ENCODE data around the gene PRPF6. TPM values are rescaled to one million over a fixed set of nuclear protein-coding genes. Genes with fewer than 3 reads are reported as not detected.
A peak's percentile ranks its signal among the peaks of the same experiment; 100 is the strongest.

PRPF6 gene
- total RNA-seq, 3 donors from 2014 or later = 95.9 to 101 (median 98.7) TPM

GRCh38 chr20:63942250-63942951 is 38.5 kb upstream of the PRPF6 start:
- DNase-seq = no peak
- no peaks in the 10 kb centered on the region for H3K9me3 Mint-ChIP-seq
- peak in 1 of 2 donors; percentile 19 for ATAC-seq
- H3K27me3 Mint-ChIP-seq (ENCODE audit: low read depth) = no peaks in the 10 kb centered on the region
- H3K4me1 Mint-ChIP-seq (ENCODE audit: low read depth) = peaks cover 23% of the 10 kb centered on the region
- H3K36me3 Mint-ChIP-seq (ENCODE audit: insufficient read depth) = peaks cover 10% of the 10 kb centered on the region
- no peak overlapping the region for H3K4me3 Mint-ChIP-seq

- H3K4me1 Mint-ChIP-seq (ENCODE audit: low read depth) = peaks cover 31% of the 10 kb centered on the region
- H3K9me3 Mint-ChIP-seq = no peaks in the 10 kb centered on the region
- ATAC-seq = no peak
- H3K4me3 Mint-ChIP-seq = no peak overlapping the region
- no peaks in the 10 kb centered on the region for H3K27me3 Mint-ChIP-seq (ENCODE audit: low read depth)
- DNase-seq = no peak
- peaks cover 10% of the 10 kb centered on the region for H3K36me3 Mint-ChIP-seq (ENCODE audit: insufficient read depth)
These were observed 37.7 kb upstream of the PRPF6 start for GRCh38 chr20:63942969-63943807.

- no peak for ATAC-seq
- H3K4me3 Mint-ChIP-seq = no peak overlapping the region
- H3K27me3 Mint-ChIP-seq (ENCODE audit: low read depth) = no peaks in the 10 kb centered on the region
- H3K36me3 Mint-ChIP-seq (ENCODE audit: insufficient read depth) = peaks cover 10% of the 10 kb centered on the region
- H3K4me1 Mint-ChIP-seq (ENCODE audit: low read depth) = peaks cover 36% of the 10 kb centered on the region
- H3K9me3 Mint-ChIP-seq = no peaks in the 10 kb centered on the region
- DNase-seq = no peak
These were observed 37.2 kb upstream of the PRPF6 start for GRCh38 chr20:63943808-63944077.

GRCh38 chr20:63944078-63944941 is 36.6 kb upstream of the PRPF6 start:
- H3K9me3 Mint-ChIP-seq = no peaks in the 10 kb centered on the region
- DNase-seq = no peak
- H3K27me3 Mint-ChIP-seq (ENCODE audit: low read depth) = no peaks in the 10 kb centered on the region
- peaks cover 42% of the 10 kb centered on the region for H3K4me1 Mint-ChIP-seq (ENCODE audit: low read depth)
- H3K36me3 Mint-ChIP-seq (ENCODE audit: insufficient read depth) = peaks cover 10% of the 10 kb centered on the region
- H3K4me3 Mint-ChIP-seq = no peak overlapping the region
- no peak for ATAC-seq

GRCh38 chr20:63945031-63945658 is 35.8 kb upstream of the PRPF6 start:
- H3K9me3 Mint-ChIP-seq = no peaks in the 10 kb centered on the region
- no peak for ATAC-seq
- DNase-seq = no peak
- peaks cover 10% of the 10 kb centered on the region for H3K36me3 Mint-ChIP-seq (ENCODE audit: insufficient read depth)
- peaks cover 47% of the 10 kb centered on the region for H3K4me1 Mint-ChIP-seq (ENCODE audit: low read depth)
- H3K4me3 Mint-ChIP-seq = no peak overlapping the region
- no peaks in the 10 kb centered on the region for H3K27me3 Mint-ChIP-seq (ENCODE audit: low read depth)

- Mint-ChIP-seq H3K4me1 (ENCODE audit: low read depth) (peaks cover 46% of the 10 kb centered on the region), H3K27me3 (ENCODE audit: low read depth) (no peaks in the 10 kb centered on the region), H3K36me3 (ENCODE audit: insufficient read depth) (peaks cover 10% of the 10 kb centered on the region), H3K9me3 (no peaks in the 10 kb centered on the region), H3K4me3 (no peak overlapping the region)
- ATAC-seq (no peak), DNase-seq (no peak)
These were observed 34.7 kb upstream of the PRPF6 start for GRCh38 chr20:63945921-63946920.

GRCh38 chr20:63946986-63947637 is 33.8 kb upstream of the PRPF6 start:
- no peak for DNase-seq
- Mint-ChIP-seq H3K4me1 (ENCODE audit: low read depth) (peaks cover 48% of the 10 kb centered on the region), H3K36me3 (ENCODE audit: insufficient read depth) (peaks cover 10% of the 10 kb centered on the region), H3K4me3 (peak overlapping the region; percentile 80), H3K27me3 (ENCODE audit: low read depth) (no peaks in the 10 kb centered on the region), H3K9me3 (no peaks in the 10 kb centered on the region)
- peak in 1 of 2 donors; percentile 1 for ATAC-seq

- Mint-ChIP-seq H3K27me3 (ENCODE audit: low read depth) (no peaks in the 10 kb centered on the region), H3K36me3 (ENCODE audit: insufficient read depth) (peaks cover 8% of the 10 kb centered on the region), H3K4me1 (ENCODE audit: low read depth) (peaks cover 50% of the 10 kb centered on the region), H3K4me3 (peak overlapping the region; percentile 80), H3K9me3 (no peaks in the 10 kb centered on the region)
- DNase-seq (no peak), ATAC-seq (peak; percentile 35 to 36)
These were observed 33.1 kb upstream of the PRPF6 start for GRCh38 chr20:63947638-63948456.

GRCh38 chr20:63950701-63951397 is 30.1 kb upstream of the PRPF6 start:
- no peaks in the 10 kb centered on the region for H3K36me3 Mint-ChIP-seq (ENCODE audit: insufficient read depth)

GRCh38 chr20:63951398-63952209 is 29.3 kb upstream of the PRPF6 start:
- Mint-ChIP-seq H3K9me3 (no peaks in the 10 kb centered on the region), H3K27me3 (ENCODE audit: low read depth) (no peaks in the 10 kb centered on the region), H3K4me3 (no peak overlapping the region), H3K36me3 (ENCODE audit: insufficient read depth) (no peaks in the 10 kb centered on the region), H3K4me1 (ENCODE audit: low read depth) (peaks cover 68% of the 10 kb centered on the region)
- DNase-seq (no peak), ATAC-seq (no peak)

More at GRCh38 chr20:63950701-63951397, 30.1 kb upstream of the PRPF6 start:
- no peak for ATAC-seq
- H3K4me1 Mint-ChIP-seq (ENCODE audit: low read depth) = peaks cover 66% of the 10 kb centered on the region
- H3K27me3 Mint-ChIP-seq (ENCODE audit: low read depth) = no peaks in the 10 kb centered on the region
- DNase-seq = no peak
- H3K4me3 Mint-ChIP-seq = no peak overlapping the region
- no peaks in the 10 kb centered on the region for H3K9me3 Mint-ChIP-seq

- Mint-ChIP-seq H3K4me3 (no peak overlapping the region), H3K4me1 (ENCODE audit: low read depth) (peaks cover 65% of the 10 kb centered on the region), H3K9me3 (no peaks in the 10 kb centered on the region), H3K27me3 (ENCODE audit: low read depth) (no peaks in the 10 kb centered on the region), H3K36me3 (ENCODE audit: insufficient read depth) (no peaks in the 10 kb centered on the region)
- ATAC-seq (no peak), DNase-seq (no peak)
These were observed 28.8 kb upstream of the PRPF6 start for GRCh38 chr20:63952210-63952535.
